ENCODE data around the gene TREML4. TPM values are rescaled to one million over a fixed set of nuclear protein-coding genes. Genes with fewer than 3 reads are reported as not detected.

TREML4 gene
- total and polyA plus RNA-seq, 9 of the 15 experiments (the other 6 are each of a cell fraction or from before 2014, with no cell fraction given): not detected

- TF ChIP-seq CHD4 (IDR thresholded peaks at IDR 0.05; ENCODE audit: insufficient read depth, insufficient replicate concordance, low read depth, low read length, poor library complexity, severe bottlenecking) (no peak), CHD7 (IDR thresholded peaks at IDR 0.05; ENCODE audit: low read depth, low read length) (no peak), THRA (IDR thresholded peaks at IDR 0.05) (no peak), PCBP1 (IDR thresholded peaks at IDR 0.05; ENCODE audit: low read depth, low read length, poor library complexity, severe bottlenecking) (no peak), PHF8 (IDR thresholded peaks at IDR 0.05; ENCODE audit: borderline replicate concordance, low read length) (no peak), SMAD2 (IDR thresholded peaks at IDR 0.05; ENCODE audit: low read depth, low read length) (no peak), POLR2AphosphoS5 (IDR thresholded peaks at IDR 0.05; ENCODE audit: control insufficient read depth, insufficient read depth, low read depth, low read length) (peak; percentile 37; the same call in 1 of the 2 replicates), ZNF174 (CRISPR knock-in tag; IDR thresholded peaks at IDR 0.05) (no peak), ZC3H8 (IDR thresholded peaks at IDR 0.05) (no peak), XRCC4 (IDR thresholded peaks at IDR 0.05; ENCODE audit: extremely low read depth, insufficient read depth, insufficient read length) (no peak), CXXC5 (CRISPR knock-in tag; IDR thresholded peaks at IDR 0.05) (peak; percentile 60), E2F3 (CRISPR knock-in tag; IDR thresholded peaks at IDR 0.05) (no peak), ZNF444 (CRISPR knock-in tag; IDR thresholded peaks at IDR 0.05) (no peak), CCNT2 (IDR thresholded peaks at IDR 0.05; ENCODE audit: borderline replicate concordance, extremely low read depth, insufficient read length, low read depth, low read length) (no peak), PTRF (tag; IDR thresholded peaks at IDR 0.05) (no peak)
These were observed 26.4 kb upstream of the TREML4 start (continued) for GRCh38 chr6:41201764-41202173.
